NCI-H2171 (cell line): Measurements from ENCODE around the gene TRDN.
"Not testable (repeated sequence)": the region's sequence is repeated elsewhere in the genome, so short reads cannot be mapped to it uniquely, and the experiment has no call there.

Source experiments
- DNase-seq: peaks from one replicate; lab custom pipeline; 2025; lab: John Stamatoyannopoulos, UW

TRDN gene

DNA sequence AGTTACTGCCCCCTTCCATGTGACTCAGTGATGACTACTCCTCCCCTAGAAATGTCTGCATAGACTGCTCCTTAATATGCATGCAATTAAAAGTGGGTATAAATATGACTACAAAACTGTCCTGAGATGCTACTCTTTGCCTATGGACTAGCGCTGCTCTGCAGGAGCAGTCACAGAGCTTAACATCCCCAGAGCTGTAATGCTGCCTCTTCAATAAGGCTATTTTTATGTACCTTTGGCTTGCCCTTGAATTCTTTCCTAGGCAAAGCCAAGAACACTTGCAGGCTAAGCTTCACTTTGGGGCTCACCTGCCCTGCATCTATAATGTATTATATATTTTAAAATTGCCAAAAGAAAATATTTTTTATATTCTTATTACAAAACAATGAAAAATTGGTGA, 341.6 kb downstream of the TRDN start:
- no peak for DNase-seq

DNA sequence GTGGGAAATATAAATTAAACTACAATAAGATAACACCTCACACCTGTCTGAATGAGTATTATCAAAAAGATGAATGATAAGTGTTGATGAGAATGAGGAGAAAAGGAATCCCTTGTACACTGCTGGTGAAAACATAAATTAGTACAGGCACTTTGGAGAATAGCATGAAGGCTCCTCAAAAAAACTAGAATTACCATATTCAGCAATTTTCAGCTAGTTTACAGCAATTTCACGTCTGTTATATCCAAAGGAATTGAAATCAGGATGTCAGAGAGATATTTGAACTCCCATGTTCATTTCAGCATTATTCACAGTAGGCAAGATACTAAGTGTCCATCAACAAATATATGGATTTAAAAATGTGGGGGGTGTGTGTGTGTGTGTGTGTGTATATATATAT, 348.1 kb downstream of the TRDN start:
- DNase-seq = no peak

DNA sequence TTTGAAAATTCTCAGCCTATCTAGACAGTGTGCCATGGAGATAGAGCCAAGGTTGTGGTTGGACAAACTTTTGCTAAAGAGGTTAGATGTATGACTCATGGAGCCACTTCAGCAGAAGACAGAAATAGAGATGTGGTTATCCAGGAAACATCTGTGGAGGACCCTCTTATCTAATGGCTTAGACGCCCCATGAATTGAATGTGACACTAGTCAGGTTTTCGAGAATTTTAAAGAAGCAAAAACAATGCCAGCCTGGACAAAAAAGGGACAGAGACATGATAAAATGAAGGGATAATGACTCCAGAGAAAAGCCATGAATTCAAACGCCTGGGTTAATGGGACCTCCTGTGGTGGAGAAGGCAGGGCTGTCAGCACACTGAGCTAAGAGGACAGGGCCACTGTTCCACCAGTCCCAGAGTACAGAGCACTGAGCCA, 360.2 kb downstream of the TRDN start:
- DNase-seq = no peak

DNA sequence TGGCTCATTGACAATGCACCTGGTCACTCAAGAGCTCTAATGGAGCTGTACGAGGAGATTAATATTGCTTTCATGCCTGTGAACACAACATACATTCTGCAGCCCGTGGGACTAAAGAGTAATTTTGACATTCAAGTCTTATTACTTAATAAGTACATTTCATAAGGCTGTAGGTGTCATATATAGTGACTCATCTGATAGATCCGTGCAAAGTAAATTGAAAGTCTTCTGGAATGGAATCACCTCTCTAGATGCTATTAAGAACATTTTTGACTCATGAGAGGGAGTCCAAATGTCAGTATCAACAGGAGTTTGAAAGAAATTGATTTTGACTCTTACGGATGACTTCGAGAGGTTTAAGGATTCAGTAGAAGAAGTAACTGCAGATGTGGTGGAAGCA, 372.8 kb downstream of the TRDN start:
- no peak for DNase-seq

DNA sequence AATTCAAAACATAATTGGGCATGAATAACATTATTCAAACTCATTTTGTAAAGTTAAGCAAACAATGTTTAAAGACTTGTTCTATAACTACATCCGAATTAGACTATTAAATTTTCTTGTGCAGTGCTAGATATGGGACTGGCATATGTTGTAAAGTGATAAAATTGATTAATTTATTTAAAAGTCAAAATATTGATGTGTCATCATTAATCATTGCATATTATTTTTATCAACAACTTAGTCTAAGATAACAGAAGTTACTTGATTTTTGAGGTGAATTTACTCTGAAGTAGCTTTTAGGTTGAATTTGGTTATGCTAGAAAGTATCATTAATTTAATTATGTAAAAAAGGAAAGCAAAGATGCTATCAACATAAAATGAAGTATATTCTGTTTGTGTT, 396.1 kb downstream of the TRDN start:
- no peak for DNase-seq

DNA sequence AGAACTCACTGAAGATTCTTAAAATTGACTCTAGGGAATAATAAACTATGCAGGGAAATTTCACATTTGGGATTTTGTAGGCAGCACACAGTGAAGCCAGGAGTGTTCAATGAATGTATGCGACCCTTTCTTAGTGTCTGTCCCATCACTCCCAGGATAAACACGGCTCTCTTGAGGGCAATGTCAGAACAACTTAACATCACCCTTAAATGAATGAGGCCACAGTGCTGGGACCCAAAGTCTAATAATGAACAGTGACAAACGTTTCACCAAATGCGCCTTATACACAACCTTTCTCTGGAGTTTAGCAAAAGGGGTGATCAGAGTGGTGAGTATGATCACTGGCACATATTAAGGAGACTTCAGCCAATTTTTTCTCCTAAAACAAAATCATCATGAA, 403.4 kb downstream of the TRDN start:
- no peak for DNase-seq

DNA sequence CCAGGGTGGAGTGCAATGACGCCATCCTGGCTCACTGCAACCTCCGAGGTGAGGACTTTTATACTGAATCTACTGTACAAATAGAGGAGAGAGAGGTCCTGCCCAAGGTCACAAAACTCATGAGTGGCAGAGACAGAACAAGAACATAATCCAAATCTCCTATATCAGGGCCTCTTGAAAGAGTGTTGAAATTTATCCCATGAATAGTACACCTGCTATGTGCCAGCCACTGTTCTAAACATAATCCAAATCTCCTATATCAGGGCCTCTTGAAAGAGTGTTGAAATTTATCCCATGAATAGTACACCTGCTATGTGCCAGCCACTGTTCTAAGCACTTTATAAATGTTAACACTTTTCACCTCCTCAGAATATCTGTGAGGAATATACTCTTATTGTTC, 409.0 kb downstream of the TRDN start:
- not testable (repeated sequence) for DNase-seq

DNA sequence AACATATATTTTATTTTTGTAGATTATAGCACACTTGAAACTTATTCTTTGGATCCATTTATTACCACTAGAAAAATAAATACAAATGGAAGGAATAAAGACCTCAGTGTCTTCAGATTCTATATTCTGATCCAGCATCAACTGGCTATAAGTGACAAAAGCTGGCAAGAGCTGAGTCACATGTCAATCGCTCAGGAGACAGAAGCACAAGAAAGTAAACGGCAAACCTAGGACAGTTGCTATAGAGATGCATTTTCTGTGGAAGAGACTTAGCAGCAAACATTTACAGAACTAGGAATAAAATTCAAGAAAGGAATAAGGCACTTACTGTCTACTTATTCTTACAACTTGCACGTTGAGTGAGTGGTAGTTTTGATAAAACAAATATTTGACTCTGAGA, 410.4 kb downstream of the TRDN start:
- no peak for DNase-seq

DNA sequence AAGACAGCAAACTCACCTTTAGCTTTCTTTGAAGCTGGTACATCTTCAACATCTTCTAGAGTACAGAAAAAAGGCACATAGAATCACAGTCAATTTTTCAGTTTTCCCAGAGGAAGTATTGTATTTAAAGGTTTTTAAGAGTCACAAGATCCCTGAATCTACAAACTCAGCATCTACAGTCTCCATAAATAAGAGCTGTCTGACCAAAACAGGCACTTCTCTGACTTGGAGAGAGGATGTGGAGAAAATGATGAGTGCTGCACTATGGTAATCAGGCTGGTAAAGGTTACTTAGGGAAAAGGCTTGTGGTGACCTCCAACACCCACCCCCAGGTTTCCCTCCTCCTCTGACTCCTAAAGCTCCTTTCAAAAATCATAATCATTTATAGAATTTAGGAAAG, 412.7 kb downstream of the TRDN start:
- no peak for DNase-seq

DNA sequence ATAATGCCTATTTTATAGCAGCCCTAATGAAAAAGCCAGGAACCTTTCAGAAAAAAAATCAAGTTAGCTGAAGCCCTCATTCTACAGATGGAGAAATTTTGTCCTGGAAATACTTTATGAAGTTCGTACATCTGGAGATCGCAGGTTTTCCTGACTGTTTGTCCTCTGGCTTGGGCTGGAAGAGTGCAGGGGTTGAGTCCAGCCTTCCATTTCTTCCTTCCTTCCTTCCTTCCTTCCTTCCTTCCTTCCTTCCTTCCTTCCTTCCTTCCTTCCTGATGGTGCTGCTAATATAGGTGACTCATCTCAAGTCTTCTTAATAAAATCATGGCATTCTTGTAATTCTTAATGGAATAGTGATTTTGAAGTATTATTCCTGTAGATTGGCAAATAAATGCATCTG, 413.3 kb downstream of the TRDN start:
- DNase-seq = no peak

DNA sequence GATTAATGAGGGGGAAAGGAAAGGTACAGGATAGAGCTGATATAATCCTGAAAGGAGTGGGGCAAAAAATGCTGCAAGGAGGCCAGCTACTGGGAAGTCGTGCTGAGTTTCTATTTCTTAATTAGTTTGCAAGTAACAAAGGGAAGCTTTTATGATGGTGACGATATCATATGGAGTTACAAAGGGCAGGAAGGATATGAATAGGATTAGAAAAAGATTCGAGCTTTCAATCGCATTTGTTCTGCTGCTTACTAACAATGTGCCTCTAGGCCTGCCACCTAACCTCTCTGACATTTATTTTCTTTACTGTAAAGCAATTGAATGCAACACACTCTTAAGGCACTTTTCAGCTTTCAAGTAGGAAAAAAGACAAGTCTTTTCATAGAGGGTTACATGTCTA, 421.5 kb downstream of the TRDN start:
- DNase-seq = no peak

DNA sequence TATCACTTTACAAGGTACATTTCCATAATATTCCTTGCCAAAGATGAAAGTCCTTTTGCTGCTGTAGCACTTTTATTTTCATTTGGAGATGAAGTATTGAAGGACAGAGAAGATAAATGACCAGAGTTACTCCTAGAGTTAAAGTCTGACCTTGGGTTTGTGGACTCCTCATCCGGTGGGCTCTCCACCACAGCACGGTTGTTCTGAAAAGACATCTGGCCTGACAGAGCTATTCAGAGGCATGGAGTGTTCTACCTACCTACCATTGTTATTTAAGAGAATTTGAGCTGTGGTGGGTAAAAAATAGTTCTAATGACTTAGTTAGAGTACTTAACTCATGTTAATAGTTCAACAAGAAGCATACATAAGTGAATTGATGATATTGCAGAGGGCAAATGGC, 422.3 kb downstream of the TRDN start:
- DNase-seq = no peak

DNA sequence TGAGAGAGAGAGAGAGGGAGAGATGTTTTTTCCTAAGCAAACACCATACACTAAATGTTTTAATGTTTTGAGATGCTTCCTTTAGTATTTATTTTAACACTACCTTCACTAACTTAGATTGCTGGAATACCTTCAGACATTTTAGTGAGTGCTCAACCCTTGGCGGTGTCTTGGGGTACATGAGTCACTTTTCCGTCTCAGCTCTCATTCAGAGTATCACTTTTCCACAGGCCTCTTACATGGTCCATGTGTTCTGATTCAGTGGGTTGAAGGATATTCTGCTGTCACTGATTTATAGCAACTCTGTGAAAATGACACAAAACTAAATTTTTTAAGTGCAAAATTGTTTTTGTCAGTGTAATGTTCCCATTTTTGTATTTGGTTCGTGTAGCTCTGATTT, 422.8 kb downstream of the TRDN start:
- DNase-seq = no peak

DNA sequence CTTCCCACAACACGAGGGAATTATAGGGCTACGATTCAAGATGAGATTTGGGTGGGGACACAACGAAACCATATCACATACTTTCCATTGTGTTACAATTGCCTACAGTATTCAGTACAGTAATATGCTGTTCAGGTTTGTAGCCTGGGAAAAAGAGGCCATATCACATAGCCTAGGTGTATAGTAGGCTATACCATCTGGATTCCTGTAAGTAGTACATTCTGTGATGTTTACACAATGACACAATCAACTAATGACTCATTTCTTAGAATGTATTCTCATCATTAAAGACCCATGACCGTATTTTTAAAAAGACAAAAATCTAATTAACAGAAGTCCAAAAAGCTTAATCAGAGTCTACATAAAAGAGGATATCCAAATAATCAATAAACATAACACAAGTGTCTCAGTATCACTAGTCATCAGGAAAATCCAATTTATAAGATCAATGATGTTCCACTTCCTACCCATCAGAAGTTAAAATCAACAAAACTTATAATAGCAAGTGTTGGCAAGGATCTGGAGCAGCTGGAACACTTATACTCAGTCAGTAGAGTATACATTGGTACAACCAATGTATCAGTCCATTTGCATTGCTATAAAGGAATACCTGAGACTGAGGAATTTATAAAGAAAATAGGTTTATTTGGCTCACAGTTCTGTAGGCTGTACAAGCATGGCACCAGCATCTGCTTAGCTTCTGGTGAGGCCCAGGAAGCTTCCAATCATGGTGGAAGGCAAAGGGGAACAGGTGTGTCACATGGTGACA, 424.8 kb downstream of the TRDN start:
- no peak for DNase-seq

DNA sequence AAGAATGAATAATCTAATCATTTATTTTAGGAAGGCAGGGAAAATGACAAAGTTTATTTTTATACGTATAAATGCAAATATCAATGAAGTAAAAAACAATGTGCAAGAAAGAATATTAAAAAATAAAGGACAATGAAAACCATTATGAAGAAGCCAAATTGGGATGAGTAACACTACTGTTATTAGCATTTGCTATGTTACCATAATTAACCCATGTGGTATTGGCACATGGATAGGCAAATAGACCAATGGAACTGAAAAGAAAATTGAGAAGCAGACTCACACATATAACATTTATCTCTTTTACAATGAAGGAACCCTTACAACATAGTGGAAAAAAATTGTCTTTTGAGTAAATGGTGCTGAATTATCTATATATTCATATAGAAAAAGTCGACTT, 426.1 kb downstream of the TRDN start:
- no peak for DNase-seq

DNA sequence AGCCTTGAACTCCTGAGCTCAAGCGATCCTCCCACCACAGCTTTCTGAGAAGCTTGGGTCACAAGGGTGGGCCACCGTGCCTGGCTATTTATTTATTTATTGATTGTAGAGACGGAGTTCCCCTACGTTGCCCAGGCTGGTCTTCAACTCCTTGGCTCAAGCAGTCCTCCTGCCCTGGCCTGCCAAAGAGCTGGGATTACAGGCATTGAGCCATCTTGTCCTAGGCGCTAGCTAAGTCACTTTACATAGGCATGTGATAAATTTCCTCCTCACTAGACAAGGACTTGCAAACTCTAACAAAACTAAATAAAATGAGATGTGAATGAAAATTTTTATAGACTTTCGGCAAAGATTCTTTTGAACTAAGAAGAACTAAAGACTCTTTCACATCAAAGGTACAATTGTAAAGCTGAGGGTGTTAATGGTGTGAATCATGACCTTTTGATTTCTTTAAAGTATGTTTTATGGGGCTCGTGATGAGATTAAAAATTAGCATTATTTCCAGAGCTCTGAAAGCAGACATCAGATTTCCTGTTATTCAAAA, 428.7 kb downstream of the TRDN start:
- DNase-seq = no peak

DNA sequence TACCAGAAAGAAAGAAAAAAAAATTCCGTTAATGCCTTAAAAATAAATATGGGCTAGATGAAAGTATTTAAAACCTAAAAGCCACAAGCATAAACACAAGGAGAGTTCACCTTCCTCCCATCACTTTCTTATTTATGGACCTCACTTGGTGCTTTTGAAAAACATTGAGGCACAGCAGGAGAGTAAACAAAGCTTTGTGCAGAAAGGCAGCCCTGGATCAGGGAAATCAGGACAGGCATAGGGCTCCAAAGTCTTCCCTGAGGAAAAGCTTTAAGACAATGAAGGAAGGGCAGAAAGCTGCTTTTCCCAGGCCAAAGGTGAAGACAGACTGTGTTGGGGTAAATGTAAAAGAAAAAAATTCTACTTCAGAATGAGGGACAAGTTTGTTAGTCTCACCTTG, 432.8 kb downstream of the TRDN start:
- no peak for DNase-seq

DNA sequence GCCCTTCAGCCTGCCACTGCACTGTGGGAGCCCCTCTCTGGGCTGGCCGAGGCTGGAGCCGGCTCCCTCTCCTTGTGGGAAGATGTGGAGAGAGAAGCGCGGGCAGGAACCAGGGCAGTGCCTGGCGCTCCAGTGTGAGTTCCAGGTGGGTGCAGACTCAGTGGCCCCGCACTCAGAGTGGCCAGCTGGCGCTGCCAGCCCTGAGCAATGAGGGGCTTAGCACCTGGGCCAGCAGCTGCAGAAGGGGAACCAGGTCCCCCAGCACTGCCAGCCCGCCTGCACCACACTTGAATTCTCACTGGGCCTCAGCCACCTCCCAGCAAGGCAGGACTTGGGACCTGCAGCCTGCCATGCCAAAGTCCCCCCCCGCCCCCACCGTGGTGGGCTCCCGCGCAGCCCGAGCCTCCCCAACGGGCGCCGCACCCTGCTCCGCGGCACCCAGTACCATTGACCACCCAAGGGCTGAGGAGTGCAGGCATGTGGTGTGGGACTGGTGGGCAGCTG, 434.8 kb downstream of the TRDN start:
- DNase-seq = no peak

DNA sequence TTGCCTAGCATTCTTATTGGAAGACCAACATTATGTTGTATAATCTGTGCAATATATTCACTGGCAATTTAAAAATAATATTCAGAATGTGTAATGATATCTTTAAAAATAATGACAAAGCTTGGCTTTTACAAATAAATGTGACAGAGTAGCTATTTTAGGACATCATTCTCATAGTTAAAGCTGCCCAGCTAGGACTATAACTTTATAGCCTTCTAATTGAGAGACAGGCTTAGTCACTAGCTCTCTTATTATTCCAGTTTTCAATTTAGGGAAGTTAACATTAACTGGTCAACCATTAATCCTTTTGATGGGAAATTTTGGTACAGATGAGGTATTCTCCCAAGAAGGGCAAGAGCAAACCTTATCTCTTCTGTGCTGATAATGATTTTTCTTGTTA, 443.5 kb downstream of the TRDN start:
- no peak for DNase-seq

DNA sequence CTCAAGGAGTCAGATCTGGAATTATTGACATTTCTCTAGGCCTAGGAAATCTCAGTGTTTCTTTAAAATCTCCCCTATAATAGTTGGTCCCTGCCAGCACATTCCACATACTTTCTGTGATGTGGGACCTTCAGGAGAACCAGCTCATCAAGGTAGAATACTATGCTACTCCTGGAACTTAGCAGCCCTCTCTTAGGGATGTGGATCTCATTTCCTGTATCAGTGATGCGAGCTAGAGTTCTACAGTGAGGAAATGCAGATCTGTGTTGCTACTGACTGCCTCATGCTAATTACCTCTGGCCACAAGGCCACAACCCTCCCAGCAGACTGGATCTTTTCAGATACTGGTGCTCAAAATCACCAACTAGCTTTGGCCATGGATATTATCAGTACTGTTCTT, 446.9 kb downstream of the TRDN start:
- no peak for DNase-seq

DNA sequence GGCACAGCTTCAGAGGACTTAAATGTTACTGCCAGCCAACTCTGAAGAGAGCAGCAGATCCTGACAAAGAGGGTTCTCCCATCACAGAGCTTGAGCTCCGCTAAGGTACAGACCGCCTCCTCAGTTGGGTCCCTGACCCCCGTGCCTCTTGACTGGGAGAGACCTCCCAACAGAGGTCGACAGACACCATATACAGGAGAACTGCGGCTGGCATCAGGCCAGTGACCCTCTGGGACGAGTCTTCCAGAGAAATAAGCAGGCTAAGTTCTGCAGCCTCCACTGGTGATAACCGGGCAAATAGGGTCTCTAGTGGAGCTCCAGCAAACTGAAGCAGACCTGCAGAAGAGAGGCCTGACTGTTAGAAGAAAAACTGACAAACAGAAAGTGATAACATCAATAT, 453.8 kb downstream of the TRDN start:
- no peak for DNase-seq

DNA sequence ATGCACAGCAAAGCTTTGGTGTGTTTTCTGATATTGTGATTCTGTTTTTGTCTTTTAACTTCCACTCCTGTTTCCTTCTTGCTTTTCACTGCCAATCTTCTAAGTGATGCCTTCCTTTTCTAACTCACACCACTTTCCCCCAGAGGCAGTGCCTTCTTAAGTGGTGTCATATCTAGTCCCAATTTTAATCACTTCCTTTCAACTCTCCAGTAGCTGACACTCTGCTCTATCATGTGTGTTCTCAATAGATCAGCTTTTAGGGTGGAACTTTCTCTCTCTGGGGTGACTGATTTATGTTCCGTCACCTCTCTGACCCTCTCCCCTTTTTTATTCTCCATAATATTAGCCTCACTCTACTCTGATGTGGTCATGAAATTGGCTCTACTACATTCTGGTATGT, 460.0 kb downstream of the TRDN start:
- no peak for DNase-seq

DNA sequence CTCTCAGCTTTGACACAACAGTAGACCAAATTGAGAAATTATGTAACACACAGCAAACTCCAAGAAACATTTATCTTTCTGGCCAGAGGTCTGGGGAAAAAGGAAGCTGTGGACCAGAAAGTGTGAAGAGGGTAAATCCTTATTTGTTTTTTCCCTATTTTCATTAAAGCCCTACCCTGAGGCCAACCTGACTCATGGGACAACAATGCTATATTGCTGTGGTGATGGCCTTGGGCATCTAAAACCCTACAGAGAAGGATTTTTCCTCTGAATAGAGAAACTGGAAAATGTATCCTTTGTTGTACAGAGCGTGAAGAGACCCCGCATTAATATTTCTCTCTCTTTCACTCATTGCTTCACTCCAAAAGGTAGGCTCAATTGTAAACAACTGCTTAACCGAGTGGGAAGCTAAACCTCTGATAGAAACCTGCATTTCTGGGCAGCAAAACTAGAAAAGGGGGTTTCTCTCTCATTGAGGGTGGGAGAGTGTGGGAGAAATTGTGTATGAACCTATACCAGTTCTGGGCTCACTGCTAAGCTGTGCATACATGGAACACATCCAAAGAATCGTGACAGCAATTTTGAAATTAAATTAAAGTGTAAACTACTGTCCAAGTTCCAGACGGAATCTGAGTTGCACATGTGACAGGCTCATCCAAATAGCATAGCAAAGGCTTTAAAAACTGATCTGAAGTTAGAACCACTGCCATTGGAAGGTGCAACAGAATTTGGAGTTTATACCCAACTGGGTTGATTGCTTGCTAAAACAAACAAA, 465.2 kb downstream of the TRDN start:
- DNase-seq = no peak
